Measurements from ENCODE around the gene TOR3A. TPM values are rescaled to one million over a fixed set of nuclear protein-coding genes. Genes with fewer than 3 reads are reported as not detected.

TOR3A gene
- total RNA-seq, 1 donor from 2014 or later, result 25.1 TPM

DNA sequence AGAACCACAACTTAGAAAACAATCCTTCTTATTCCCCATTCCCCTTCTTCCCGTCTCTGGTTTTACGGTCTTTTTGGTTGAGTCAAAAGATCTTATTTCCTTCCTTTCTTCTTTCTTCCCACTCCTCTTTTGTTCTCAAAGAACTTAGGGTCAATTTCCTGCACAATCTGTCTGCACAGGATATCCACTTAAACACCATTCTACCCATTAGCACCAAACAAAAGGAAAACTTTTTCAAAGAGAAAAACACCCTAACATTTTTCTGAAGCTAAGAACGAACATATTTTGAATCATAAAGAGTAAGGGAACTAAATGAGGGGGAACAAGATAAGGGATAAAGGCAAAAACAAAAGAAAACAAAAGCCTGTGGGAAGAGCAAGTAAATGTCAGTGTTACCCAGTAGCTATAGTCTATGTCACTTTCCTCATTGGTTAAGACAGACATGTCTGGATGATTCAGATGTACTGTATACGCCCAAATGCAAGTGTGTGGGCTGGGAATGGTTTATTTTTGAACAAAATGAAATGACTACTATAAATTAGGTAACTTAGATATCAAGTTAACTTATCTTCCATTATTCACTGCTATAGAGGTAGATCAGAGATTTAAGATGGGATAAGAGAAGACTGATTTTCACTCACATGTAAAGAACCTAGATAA, 59.9 kb downstream of the TOR3A start:
- Mint-ChIP-seq H3K27ac (ENCODE audit: unreplicated experiment) (peak overlapping the region; percentile 37), H3K9me3 (no peaks in the 10 kb centered on the region), H3K4me1 (peaks cover 19% of the 10 kb centered on the region), H3K4me3 (peak overlapping the region; percentile 8), H3K27me3 (ENCODE audit: low read depth) (no peaks in the 10 kb centered on the region), H3K36me3 (ENCODE audit: low read depth) (peaks cover 15% of the 10 kb centered on the region)
- DNase-seq (ENCODE audit: low read depth, low spot score), result no peak
- TF ChIP-seq, protein P1, sequence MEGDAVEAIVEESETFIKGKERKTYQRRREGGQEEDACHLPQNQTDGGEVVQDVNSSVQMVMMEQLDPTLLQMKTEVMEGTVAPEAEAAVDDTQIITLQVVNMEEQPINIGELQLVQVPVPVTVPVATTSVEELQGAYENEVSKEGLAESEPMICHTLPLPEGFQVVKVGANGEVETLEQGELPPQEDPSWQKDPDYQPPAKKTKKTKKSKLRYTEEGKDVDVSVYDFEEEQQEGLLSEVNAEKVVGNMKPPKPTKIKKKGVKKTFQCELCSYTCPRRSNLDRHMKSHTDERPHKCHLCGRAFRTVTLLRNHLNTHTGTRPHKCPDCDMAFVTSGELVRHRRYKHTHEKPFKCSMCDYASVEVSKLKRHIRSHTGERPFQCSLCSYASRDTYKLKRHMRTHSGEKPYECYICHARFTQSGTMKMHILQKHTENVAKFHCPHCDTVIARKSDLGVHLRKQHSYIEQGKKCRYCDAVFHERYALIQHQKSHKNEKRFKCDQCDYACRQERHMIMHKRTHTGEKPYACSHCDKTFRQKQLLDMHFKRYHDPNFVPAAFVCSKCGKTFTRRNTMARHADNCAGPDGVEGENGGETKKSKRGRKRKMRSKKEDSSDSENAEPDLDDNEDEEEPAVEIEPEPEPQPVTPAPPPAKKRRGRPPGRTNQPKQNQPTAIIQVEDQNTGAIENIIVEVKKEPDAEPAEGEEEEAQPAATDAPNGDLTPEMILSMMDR (conservative IDR thresholded peaks at IDR 0.05), result no peak

DNA sequence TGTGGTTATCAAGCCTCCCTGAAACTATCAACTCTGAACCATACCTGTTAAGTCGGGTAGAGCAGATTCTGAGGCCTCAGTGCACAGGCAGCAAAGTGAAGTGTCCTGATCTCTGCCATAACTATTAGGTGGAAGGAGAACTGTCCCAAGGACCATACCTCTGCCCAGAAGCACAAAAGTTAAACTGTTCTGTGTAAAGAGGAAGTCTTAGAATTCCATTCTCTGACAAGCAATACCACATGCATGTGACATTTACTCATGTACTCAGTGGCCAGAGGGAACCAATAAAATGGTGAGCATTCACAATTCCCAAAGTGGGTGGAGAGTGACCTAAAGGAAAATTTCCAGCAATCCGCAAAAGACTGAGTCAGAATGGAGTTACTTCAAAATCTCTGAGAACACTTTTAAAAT, 61.0 kb downstream of the TOR3A start:
- Mint-ChIP-seq H3K4me1 (peaks cover 19% of the 10 kb centered on the region), H3K4me3 (no peak overlapping the region), H3K36me3 (ENCODE audit: low read depth) (peaks cover 15% of the 10 kb centered on the region), H3K27ac (ENCODE audit: unreplicated experiment) (no peak overlapping the region), H3K9me3 (no peaks in the 10 kb centered on the region), H3K27me3 (ENCODE audit: low read depth) (no peaks in the 10 kb centered on the region)
- no peak for DNase-seq (ENCODE audit: low read depth, low spot score)
- TF ChIP-seq, protein P1 (conservative IDR thresholded peaks at IDR 0.05), result no peak

DNA sequence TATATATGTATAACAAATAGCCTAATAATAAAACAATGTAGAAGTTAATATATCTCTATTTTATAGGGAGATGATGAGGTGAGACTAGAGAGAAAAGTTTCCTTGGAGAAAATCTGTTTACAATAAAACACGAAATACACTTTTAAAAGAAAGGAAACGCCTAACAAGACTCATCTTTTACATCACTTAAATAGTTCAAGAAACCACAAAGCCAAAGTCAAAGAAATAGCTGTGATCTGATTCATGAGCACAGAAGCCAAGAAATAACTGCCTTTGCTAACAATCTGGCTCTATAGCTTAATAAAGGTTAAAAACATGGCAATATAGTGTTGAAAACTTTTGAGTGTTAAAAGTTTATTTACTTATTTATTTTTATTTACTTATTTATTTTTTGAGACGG, 61.5 kb downstream of the TOR3A start:
- no peak overlapping the region for H3K4me3 Mint-ChIP-seq
- no peaks in the 10 kb centered on the region for H3K27me3 Mint-ChIP-seq (ENCODE audit: low read depth)
- H3K4me1 Mint-ChIP-seq, result peaks cover 19% of the 10 kb centered on the region
- TF ChIP-seq, protein P1 (conservative IDR thresholded peaks at IDR 0.05), result no peak
- DNase-seq (ENCODE audit: low read depth, low spot score), result no peak
- H3K27ac Mint-ChIP-seq (ENCODE audit: unreplicated experiment), result no peak overlapping the region
- peaks cover 18% of the 10 kb centered on the region for H3K36me3 Mint-ChIP-seq (ENCODE audit: low read depth)
- no peaks in the 10 kb centered on the region for H3K9me3 Mint-ChIP-seq

DNA sequence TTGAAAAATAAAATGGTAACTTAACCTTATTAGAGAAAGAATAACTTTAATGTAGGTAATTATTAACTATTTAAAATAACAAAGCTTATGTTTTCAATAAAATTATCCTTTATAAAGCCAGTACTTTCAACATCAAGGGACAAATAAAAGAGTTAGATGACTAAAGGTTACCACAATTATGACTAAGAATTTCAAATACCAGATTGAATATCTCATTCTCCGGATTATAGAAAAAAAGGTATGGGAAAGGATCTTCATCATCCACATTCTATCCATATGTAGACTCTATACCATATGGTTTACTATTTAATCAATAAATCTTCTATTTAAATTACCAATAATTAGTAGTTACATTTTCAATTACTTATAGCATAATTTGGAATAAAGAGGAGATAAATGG, 62.8 kb downstream of the TOR3A start:
- peaks cover 18% of the 10 kb centered on the region for H3K36me3 Mint-ChIP-seq (ENCODE audit: low read depth)
- peaks cover 19% of the 10 kb centered on the region for H3K4me1 Mint-ChIP-seq
- no peak for DNase-seq (ENCODE audit: low read depth, low spot score)
- H3K27me3 Mint-ChIP-seq (ENCODE audit: low read depth), result no peaks in the 10 kb centered on the region
- TF ChIP-seq, protein P1 (conservative IDR thresholded peaks at IDR 0.05), result no peak
- no peak overlapping the region for H3K27ac Mint-ChIP-seq (ENCODE audit: unreplicated experiment)
- no peak overlapping the region for H3K4me3 Mint-ChIP-seq
- H3K9me3 Mint-ChIP-seq, result no peaks in the 10 kb centered on the region

DNA sequence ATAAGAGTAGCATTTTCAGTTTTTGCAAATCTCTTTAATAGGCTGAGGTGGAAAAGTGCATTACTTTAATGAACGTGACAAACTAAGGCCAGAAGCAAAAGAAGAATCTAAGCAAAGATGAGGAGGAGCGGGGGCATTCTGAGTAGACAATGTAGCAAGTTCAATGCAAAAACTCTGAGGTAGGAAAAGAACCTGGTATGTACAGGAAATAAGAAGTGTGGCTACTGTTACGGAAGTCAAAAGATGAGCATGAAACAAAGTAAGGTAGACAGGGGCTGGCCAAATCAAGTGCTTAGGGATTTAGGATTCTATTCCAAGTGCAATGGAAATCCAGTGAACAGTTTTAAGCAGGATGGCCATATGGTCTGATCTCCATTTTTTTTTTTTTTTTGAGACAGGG, 63.7 kb downstream of the TOR3A start:
- H3K36me3 Mint-ChIP-seq (ENCODE audit: low read depth), result peaks cover 19% of the 10 kb centered on the region
- peaks cover 5% of the 10 kb centered on the region for H3K9me3 Mint-ChIP-seq
- no peak overlapping the region for H3K27ac Mint-ChIP-seq (ENCODE audit: unreplicated experiment)
- peaks cover 19% of the 10 kb centered on the region for H3K4me1 Mint-ChIP-seq
- TF ChIP-seq, protein P1 (conservative IDR thresholded peaks at IDR 0.05), result no peak
- no peak for DNase-seq (ENCODE audit: low read depth, low spot score)
- H3K27me3 Mint-ChIP-seq (ENCODE audit: low read depth), result no peaks in the 10 kb centered on the region
- H3K4me3 Mint-ChIP-seq, result no peak overlapping the region

Other genes starting within 250 kb of the TOR3A start
- 0.21 and 0.96 TPM in 2 replicates for gene ANGPTL1, start 211.0 kb upstream of the TOR3A start, total RNA-seq
- 38.8 and 39.7 TPM in 2 replicates for gene FAM20B, start 56.2 kb upstream of the TOR3A start, total RNA-seq
- 22.9 and 25.6 TPM in 2 replicates for gene ABL2, start 147.6 kb downstream of the TOR3A start, total RNA-seq
- gene SOAT1, start 211.7 kb downstream of the TOR3A start, total RNA-seq, result 44.8 and 46.7 TPM in 2 replicates

All from neural crest cell (in vitro differentiated cells).